DMS114 treated with DMSO at 0.1 percent for 48 hours (cell line): ENCODE measurements around the gene SDK1.

Source experiments
- DNase-seq: peaks from one replicate; lab custom pipeline; 2025; ENCODE audit not compliant: unreplicated experiment; lab: John Stamatoyannopoulos, UW

SDK1 gene

GRCh38 chr7:3860932-3861331, 559.9 kb downstream of the SDK1 start:
- no peak for DNase-seq

DNA sequence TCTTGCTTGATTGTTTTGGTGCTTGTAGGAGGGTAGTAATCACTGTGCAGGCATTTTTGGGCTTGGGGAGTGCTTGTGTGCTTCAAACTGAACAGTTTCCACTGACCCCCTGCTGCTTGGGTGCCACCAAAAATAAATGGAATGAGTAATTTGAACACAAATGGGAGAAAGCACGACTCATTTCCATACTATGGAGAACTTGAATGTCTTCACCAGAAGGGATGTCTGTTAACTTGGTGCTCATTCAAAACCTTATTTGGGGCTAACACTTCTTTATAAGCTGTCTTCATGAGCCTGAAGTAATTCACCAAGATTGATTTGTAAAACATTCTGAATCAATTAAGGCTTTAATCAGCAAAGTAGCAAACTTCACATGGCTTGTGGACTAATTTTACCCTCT, 560.3 kb downstream of the SDK1 start:
- DNase-seq = no peak

- no peak for DNase-seq
Observed at GRCh38 chr7:3861941-3862340, 560.9 kb downstream of the SDK1 start.

- DNase-seq = no peak
Observed at GRCh38 chr7:3862774-3863173, 561.7 kb downstream of the SDK1 start.

GRCh38 chr7:3866277-3866676, 565.2 kb downstream of the SDK1 start:
- DNase-seq = no peak

DNA sequence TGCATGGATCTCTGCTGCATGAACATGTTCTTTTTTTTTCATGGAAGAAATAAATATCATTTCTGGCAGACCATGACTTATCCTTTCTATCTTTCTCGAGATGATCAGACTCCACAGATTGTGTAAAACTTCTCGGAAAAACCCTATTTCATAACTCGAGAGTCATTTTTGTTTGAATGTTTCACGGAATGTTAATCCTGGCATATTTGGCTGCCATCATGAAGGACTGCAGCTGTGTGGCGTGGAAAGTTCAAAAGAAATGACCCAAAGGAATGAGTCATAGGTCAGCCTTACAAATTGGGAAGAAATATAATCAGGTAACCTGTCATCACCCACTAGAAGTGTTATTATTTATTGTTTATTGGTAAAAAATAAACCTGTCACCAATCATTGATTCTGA, 566.8 kb downstream of the SDK1 start:
- no peak for DNase-seq

DNA sequence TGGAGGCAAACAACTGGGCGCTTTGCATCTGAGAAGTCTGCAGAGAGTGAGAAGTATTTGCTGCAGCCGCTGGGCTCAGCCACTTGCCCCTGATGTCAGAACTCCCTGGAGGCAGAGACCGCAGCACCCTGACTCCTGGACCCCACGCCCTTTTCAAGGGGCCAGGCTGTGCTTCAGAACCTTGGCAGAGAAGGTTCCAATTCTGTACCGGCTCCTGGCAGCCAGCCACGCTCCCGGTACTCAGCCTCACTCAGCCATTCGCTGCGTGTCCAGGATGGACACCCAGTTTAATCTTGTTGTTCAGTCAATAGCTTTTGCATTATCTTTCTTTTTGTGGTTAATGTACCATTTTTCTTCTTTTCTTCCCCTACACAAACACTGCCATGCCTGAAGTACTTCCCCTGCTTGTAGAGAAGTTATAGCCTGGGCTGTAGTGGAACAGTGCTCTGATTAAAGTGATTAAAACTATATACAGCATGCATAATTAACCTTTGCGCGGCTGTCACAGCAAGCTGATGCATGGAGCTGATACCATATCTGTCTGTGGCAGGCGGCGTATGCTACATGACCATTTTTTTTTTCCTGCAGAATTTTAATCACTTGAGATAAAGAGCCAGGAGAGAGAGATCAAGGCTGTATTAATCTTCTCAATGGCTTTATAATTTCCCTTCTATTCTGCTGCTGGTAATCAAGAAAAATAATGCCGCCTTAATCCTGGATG, 578.5 kb downstream of the SDK1 start:
- no peak for DNase-seq

- no peak for DNase-seq
Observed at GRCh38 chr7:3880228-3880987, 579.4 kb downstream of the SDK1 start.

DNA sequence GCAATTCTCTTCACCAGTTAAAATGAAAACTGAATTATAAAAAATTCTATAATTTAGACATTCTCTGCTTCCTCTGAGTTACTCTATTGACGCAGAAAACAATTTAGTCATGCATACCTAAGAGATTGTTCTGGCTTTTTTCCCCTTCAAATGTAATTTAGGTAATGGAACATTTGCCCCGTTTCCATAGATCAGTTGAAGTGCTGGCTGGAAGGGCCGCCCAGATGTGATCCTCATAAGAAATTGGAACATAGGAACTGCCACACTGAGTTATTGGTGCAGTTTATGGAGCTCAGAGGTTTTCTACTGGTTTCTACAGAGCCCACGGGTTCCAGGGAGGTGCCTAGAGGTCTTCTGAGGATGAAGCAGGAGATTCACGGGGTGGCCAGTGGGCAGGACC, 581.7 kb downstream of the SDK1 start:
- no peak for DNase-seq

- DNase-seq = no peak
Observed at GRCh38 chr7:3884543-3884942, 583.5 kb downstream of the SDK1 start.

DNA sequence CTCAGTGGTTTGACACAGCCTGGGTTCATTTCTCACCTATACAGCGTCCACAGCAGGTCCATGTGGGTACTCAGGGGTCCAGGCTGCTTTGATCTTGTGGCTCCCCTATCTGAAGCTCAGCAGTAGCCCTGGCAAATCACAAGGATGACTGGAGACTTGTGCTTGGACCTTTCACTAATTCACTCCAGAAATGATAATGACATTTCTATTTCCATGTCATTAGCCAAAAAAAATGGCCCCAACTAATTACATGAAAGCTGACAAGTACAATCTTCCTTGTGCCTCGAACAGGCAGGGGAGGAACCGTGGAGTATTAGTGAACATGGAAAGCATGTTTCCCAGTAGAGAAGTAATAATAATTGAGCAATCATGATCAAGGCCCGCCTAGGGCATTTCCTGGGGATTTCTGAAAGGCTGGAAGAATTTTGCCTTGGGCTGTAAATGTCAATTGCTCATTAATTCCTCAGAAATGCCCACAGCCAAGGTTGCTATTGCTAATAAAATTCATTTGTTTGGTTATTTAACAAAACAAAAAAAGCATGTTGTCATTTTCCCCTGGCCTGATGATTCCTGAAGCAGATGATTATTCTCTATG, 586.1 kb downstream of the SDK1 start:
- DNase-seq = no peak

DNA sequence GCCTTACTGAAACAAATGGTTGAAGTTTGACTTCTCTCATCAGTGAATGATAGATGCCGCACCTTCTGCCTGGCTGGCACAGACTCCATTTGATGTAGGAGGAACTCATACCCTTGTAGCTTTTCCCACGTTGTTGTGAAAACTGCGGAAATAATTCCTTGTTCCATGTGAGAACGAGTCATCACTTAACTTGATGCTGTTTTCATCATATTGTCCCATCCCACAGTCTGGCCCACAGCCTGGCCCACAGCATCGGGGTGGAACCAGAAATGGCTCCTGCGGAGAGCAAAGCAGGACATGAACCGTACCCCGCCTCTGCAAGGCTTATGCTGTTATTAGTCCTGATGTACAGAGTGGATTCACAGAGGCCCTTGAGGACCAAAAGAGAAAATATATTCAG, 587.0 kb downstream of the SDK1 start:
- no peak for DNase-seq

DNA sequence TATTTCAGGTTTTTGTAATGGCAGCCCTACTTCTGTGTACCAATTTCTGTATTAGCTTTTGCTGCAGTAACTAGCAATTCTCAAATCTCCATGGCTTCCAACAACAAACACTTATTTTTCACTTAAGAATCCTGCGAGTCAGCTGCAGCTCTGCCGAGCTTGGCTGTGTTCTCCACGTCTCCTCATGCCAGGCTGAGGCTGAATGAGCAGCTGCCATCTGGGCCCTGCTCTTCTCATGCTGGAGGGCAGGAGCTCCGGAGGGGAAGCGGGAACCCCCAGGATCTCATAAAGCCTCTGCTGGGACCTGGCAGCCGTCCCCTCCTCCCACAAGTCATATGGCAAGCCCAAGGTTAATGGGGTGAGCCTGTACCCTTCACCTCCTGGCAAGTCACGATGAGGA, 591.1 kb downstream of the SDK1 start:
- DNase-seq = no peak

DNA sequence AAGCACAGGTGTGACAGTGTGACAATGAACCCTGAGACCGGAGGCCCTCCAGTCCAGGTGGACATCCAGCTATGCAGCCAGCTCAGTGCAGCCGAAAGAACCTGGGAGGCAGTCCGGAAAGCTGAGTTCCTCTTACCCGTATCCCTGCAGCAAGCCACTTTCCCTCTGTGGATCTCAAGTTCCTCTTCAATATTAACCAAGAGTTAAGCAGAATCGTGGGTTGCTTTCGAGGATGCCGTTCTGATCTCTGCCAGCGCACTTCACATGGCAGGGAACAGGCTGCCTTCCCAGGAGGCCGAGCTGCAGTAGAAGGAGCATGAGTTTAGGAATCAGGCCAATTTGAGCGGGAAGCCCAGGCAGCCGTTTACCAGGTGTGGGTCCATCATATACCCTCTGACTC, 591.6 kb downstream of the SDK1 start:
- DNase-seq = no peak

- DNase-seq = no peak
Observed at GRCh38 chr7:3893151-3893788, 592.2 kb downstream of the SDK1 start.

DNA sequence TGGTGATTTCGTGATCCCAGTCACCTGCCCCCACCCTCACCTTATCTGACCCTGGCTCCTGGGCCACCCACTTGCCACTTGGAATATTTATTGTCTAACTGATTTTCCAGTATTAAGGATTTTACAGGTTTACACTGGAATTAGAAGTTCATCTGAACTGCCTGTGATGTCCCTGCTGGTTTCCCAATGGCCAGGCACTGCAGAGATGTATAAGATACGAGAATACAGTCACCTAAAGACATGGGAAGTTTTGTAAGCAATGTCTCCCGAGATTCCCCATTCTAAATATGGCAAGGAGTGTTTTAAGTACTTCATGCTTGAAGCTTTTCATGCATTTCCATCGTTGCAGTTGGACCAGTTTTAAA, 592.7 kb downstream of the SDK1 start:
- DNase-seq = no peak

GRCh38 chr7:3895341-3896116, 594.5 kb downstream of the SDK1 start:
- DNase-seq = no peak

- no peak for DNase-seq
Observed at GRCh38 chr7:3896169-3896765, 595.2 kb downstream of the SDK1 start.

DNA sequence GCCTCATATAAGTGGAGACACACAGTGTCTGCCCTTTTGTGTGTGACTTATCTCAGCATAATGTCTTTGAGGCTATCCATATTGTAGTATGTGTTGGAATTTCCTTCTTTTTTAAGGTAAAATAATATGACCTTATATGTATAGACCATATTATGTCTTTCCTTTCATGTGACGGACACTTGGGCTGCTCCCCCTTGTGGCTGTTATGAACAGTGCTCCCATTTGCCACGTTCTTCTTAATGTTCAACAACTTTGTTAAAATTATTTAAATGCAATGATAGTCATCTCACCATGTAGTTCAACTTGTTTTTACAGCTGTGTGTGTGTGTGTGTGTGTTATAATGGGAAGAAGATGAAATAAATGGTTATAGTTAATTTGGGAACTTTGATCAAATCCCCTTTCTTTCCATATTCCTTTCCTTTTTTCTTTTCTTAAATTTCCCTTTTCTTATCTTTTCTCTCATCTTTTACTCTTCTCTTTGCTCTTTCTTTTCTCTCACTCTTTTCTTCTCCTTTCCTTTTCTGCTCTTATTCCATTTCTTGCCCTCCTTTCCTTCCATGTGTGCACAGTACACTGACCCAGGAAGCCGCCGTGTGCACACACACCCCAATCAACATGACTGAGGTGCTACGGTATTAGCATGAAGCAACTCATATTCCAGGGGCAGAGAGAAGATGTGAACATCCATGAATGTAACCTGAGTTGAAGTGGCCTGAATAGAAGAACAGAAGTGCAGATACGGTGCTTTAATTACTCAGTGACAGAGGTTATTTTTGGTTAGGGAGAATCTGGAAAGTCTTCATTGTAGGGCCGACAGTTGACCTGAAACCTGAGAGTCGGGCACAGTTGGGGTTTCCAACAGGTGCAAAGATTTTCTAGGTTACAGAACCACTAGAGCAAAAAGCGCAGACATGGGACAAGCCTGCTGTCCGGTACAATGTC, 596.6 kb downstream of the SDK1 start:
- peak; percentile 11 for DNase-seq

DNA sequence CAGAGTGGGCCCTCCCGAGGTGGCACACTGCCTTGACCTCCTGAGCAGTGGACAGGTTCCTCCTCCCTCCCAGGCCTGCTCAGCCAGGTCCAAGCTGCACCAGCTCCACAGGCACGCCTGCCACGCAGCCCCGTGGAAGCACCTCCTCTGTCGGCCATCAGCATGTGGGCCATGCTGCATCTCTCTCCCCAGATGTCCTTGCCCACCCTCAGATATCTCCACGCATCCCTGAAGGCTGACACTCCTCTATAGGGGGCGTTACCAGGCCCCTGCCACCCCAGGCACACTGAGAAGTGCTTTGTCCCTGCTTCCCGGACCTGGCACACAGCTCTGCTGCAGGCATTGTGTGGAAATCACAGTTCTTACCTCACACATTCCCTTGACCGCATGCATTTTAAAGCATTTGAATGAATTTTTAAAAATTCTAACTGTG, 598.5 kb downstream of the SDK1 start:
- DNase-seq = no peak
